Activated T-cell treated with anti-CD3 and anti-CD28 coated beads for 1 hour (primary cell): ENCODE data around the gene BANK1.

Experiments used
- DNase-seq: peaks from one replicate; pipeline ENCODE4 v3.0.0-alpha.2; 2020; ENCODE audit warnings: low read depth

The BANK1 gene, protein sequence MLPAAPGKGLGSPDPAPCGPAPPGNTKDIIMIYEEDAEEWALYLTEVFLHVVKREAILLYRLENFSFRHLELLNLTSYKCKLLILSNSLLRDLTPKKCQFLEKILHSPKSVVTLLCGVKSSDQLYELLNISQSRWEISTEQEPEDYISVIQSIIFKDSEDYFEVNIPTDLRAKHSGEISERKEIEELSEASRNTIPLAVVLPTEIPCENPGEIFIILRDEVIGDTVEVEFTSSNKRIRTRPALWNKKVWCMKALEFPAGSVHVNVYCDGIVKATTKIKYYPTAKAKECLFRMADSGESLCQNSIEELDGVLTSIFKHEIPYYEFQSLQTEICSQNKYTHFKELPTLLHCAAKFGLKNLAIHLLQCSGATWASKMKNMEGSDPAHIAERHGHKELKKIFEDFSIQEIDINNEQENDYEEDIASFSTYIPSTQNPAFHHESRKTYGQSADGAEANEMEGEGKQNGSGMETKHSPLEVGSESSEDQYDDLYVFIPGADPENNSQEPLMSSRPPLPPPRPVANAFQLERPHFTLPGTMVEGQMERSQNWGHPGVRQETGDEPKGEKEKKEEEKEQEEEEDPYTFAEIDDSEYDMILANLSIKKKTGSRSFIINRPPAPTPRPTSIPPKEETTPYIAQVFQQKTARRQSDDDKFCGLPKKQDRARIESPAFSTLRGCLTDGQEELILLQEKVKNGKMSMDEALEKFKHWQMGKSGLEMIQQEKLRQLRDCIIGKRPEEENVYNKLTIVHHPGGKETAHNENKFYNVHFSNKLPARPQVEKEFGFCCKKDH

DNA sequence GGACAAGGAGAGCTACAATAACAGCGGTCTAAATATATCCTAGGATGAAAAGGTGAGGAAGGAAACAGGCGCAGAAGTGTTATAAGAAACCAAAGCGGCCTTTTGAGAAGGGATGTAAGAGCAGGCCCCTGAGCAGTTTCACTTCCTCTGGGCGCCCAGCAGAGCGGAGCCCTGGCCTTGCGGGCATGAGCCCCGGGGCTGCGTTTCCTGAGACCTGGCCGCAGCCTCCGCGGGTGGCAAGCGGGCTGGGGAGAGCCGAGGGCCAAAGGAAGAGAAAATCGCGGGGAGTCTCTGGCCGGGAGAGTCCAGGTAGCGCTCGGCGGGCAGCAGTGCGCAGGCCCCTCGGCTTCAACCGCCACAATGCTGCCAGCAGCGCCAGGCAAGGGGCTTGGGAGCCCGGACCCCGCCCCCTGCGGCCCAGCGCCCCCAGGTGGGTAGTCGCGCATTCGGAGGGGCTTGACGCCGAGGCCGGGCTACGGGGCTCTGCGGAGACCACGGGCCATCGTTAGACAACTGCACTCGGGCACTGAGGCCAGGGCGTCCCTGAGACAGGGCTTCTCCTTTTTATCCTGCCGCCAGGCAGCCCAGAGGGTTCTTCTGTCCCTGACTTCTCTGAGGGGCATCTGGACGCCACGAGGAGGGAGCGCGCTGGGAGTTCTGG, at the start of gene BANK1:
Gene BANK1 (plus strand): TSS at position 210 of the 661 bp plus-strand sequence. CDS start 151 bp downstream, at position 361.
- DNase-seq = peak; percentile 8

DNA sequence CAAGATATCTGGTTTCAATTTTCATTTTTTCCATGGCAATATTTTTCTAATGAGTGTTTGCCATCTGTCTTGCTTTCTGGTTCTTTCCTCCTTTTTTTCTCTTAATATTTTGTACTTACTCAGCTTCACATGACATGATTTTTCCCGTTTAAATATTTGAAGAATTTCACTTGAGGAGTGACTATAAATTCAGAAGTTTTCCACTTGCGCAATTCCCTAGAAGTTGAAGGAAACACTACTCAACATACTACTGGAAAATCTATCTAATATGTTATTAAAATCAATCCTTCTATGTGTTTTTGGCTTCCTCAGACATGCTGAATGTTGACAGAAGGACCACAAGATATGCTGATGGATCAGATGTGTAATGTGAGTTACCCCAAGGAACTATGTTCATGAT, 36.8 kb upstream of the BANK1 start:
- no peak for DNase-seq

DNA sequence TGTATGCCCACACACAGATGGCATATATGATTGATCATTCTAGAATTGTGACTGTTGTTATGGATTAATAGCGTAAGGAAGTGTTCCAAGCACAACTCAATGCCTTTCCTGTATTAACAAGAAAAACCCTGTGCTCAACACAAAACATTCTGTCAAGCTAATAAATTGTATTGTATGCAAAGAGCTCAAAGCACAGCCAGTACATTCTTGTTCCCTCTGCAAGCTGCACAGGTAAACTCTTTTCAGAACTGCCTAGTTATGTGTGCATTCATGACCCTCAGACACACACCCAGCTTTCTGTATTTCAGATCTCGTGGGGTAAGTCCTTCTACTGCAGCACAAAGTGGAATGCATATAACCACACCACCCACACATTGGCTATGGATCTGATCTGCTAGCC, 34.3 kb upstream of the BANK1 start:
- no peak for DNase-seq

DNA sequence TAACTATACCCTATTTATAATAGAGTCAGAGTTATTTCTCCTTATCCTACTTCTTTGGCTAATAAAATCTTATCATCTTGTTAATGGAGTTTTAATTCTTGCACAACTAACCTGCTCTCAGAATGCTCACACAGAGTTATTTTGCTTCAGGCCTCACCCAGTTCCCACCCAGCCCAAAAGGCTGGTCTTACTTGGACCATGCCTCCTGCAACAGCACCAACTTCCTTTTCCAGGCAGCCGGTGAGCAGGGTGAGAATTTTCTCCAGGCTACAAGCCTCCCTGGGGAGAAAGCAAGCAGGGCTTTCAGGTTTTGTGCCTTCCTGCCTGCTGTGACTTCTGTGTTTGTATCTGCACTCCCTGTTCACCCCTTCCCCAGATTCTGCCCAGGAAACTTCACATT, 29.1 kb upstream of the BANK1 start:
- DNase-seq = no peak

DNA sequence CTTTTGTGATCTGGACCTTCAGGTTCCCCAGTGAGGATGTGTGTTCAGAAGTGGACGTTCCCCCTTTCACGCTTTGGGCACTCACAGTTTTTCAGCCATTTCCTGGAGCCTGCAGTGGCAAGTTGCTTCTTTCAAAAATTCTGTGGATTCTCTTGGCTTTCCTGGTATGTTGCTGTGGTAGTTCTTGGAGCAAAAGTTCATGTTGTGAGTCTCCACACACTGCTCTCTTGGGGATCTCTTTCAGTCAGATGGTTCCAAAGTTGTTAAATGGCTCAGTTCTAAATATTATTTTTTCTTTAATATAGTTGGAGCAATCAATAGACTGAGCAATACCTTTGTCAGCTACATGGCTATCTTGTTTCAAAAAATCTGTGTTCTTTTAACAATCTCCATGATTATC, 28.5 kb upstream of the BANK1 start:
- no peak for DNase-seq

DNA sequence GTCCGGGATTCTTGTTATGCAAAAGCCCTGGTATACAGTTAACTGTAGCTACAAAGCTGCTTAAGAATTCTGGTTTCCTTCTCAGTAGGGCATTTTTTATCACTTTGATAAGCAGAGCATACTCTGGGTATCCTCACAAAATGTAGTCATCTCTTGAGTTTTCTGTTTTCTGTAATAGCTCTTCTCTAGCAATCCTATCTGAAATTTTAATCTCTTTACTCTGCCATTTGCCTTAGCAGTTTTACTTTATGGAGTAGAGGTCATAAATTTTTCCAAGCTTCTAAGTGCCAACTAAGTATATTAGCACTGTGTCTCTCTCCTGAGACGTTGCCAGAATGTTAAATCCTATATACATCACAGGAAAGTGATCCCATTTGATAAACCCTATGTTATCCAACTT, 28.0 kb upstream of the BANK1 start:
- no peak for DNase-seq

DNA sequence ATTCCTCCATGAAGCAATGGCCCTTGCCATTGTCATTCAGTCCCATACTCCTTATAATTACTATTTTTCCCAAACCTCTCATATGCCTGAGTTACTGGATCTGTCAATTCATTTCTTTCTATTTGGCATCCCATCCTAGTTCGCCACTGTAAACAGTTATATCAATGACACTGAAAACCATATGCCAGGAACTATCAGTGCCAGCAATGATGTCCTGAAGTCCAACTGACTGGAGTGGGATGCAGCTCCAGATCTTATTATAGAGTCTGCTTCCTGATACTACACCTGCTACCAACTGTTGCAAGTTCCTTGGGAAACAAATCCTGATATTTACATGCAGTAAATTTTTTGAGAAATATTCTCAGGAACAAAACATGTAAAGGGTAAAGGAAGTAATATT, 27.0 kb upstream of the BANK1 start:
- DNase-seq = no peak

DNA sequence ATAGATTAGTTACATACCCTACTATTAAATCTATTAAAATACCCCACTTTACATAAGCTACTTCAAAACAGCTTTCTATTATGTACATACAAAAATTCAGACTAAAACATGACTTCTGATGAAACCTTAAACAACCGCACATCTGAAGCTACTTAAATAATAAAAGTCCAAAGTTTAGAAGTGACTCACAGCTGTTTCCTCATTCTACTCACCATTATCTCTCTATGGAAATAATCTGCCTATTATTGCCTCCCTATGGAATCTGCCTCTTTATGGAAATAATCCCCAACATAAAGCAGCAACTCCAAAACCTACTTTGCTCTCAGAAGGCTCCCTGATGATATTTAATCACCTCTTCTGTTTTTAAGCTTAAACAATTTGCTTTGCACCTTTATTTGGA, 15.7 kb upstream of the BANK1 start:
- no peak for DNase-seq

DNA sequence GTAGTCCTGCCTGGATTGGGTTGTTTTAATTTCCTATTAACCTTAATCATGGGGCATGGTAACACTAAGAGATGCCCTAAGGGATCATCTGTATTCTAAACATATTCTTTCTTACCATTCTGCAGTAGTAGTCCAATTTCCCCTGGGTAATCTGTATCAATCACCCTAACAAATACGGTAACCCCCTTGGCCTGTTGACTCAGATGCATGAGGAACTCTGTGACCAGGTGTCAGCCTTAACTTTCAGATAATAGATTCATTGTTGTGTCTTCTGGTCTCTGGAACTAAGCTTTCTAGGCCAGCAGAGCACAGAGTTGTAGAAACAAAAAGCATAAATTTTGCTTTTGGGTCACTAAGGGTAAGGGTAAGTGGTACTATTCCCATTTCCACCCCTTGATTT, 13.1 kb upstream of the BANK1 start:
- no peak for DNase-seq

DNA sequence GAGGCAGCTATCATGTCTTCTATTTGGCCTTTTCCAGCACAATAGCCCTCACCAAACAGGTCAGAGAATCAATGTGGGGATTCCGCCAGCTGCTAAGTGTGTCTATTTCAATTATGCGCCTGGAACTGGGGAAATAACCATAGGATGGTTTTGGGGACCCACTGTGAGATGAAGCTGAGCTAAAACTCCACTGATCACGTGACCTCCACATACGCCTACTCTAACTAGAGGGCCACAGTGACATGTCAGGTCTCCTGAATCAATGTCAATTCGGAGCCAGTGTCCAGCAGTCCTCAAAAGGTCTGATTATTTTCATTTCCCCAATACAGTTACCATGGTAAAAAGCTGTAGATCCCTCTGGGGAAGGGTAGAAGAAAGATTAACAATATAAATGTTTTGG, 10.2 kb upstream of the BANK1 start:
- no peak for DNase-seq

DNA sequence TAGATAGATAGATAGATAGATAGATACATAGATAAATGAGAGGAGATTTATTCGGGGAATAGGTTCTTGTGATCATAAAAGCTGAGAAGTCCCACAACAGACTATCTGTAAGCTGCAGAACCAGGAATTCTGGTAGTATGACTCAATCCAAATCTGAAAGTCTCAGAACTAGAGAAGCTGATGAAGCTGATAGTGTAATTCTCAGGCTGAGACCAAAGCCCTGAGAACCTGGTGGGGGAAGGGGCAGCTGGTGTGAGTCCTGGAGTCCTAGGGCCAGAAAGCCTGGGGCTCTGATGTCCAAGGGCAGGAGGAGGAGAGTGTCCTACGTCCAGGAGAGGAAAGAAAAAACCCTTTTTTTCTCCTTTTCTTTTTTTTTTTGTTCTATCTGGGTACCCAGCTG, 8.0 kb upstream of the BANK1 start:
- no peak for DNase-seq

DNA sequence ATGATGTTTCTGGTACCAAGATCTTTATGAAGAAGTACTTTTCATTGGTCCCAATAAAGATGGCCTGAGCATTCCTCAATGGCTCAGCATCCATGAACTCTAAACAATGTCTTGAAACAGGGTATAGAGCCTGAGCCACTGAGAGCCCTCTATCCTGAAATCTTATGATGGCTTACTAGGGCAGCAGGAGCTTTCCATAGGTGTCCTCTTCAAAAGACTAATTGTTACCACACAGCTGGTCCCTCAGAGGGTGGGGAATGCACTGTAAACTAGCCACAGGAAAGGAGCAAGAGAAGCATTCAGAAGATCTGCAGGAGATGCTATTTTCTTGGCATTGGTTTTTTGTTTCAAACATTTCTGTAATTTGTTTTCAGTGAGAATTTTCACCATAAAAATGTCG, 5.6 kb upstream of the BANK1 start:
- no peak for DNase-seq

DNA sequence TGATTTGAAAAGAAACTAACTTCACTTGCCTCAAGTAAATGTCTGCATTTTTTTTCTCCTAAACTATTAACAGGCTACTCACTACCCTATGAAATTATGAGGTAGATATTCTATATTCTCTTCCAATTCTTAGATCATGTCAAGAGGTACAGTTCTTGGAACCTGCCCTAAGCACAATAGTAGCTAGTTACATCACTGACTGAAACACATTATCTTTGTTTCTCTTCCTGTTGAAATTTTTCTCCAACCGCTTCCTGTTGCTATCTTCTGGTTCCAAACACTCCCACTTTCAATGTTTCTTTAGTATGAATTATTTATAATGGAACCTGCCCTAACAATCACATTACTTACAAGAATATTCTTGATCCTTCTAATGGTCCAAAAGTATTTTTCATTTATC, 5.0 kb upstream of the BANK1 start:
- DNase-seq = no peak

DNA sequence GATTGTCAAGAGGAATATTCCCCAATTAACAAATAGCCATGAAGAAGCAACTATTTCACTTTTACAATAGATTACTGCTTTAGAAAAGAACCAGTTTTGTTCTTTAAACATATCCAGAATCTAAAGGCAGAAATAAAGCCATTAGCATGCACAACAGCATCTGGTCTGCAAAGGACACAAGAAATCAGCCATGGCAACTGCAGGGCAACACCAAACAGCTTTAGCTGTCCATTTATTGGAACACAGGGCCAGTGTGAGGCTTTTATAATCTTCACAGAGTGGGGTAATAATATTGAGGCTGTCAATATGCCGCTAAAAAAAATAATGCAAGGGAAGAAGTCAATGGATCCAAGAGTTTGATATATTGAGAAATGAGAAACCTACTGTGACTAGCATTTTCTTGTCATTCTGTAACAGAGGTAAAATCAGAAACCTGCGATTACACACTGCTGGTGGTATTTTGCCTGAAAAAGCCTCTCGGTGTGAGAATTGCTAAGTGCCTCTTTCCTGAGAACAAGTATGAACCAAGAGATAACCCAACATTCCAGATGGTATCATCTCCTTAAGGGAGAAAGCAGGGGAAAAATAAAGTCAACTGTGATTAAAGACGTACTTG, 2.7 kb upstream of the BANK1 start:
- no peak for DNase-seq

DNA sequence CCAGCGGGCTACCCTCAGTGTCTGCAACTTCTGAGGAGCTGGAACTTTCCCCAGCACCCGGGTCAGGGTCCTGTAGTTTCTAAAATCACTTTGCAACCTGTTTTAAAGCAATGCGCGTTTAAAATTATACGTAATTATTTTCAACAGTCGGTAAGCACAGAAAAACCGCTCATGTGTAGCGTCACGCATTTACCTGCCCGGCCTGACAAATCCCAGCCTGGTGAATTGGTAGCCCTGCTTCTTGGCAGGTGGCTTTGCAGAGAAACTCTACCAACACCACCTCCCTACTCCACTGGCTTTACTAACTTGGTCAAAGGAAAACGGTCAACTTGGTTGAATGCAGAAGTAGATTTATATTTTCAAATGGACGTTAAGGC, 640 bp downstream of the BANK1 start:
- no peak for DNase-seq

DNA sequence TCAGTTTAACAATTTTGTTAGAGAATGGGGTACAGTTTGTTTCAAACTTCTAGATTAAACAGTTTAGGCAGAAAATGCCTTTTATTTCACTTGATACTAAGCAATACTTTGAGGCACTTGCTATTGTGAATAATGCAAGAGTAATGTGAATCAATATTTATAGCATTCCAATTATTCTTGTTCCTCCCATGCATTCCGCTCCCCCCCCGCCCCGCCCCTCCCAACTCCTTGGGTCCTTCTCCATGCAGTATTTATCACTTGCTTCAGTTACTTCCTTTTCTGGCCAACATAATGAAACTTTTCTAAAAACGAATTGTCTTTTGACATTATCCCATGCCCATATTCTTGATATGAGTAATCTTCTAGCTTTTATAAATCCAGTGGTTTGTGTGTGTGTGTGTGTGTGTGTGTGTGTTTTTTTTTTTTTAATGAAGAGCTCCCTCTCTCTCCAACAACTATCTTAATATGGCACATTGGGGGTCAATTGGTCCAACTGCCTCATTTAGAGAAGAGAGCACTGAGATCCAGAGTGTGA, 1.6 kb downstream of the BANK1 start:
- DNase-seq = no peak

DNA sequence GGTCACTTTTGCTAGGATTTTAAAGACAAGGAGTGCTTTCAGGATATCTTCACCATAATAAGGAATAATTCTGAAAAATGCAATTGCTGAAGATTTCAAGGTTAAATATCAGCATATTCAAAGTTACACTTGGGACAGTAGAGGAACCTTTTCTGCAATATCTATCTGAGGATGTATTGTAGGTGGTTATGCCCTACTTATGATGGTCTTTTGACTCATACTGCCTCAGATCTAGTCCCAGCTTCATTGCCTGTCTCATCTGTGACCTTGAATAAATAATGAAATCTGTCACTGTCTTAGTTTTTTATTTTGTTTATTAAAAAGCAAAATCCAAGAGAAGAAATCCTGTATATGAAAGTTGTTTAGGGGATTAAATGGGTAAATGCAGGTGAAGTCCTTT, 2.9 kb downstream of the BANK1 start:
- DNase-seq = no peak

DNA sequence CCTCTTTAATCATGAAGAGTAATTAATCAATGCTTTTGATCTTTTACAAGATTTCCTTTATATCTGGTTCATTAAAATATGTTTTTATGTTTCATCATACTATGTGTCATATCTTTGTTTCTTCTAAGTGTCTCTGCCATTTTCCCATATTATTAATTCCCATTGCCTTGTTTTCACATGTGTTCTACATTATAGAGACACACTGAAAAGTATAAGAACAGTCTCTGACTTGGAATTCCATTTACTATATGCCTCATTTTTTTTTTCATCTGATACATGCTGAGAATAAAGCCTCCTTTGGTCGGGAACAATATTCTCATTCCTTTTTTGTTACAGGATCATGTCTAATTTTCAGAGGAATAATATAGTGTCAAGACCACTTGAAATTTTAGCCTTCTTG, 4.3 kb downstream of the BANK1 start:
- no peak for DNase-seq

DNA sequence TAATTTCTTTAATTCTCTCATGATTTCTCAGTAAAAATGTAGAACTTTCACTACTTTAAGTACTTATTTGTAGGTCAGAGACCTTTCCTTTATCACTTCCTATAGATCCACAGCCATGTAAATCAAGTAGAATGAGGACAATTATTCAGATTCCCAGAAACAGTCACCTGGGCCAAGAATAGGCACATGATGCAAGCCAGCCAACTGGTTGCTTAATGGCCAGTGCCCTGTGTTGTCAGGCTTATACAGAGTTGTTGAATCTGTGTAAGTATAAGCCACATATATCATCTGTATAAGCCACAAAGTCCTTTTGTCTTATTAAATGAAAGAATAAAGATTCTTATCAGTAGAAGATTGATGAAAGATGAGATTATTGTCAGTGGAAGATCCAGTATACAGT, 5.2 kb downstream of the BANK1 start:
- no peak for DNase-seq

DNA sequence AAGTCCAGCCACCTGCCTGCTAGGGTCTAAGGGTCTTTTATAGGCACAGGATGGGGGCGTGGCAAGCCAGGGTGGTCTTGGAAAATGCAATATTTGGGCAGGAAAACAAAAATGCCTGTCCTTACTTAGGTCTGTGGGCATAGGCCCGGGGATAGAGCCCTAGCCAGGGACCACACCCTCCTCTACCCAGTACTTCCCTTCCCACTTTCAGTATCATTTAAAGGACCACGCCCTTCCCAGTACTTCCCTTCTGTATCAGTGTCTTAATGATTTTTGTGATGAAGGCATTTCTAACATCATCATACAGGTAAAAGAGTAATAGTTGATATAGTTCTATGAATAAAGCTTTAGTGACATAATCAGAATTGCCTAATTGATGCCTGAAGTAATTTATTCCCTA, 11.4 kb downstream of the BANK1 start:
- DNase-seq = no peak

DNA sequence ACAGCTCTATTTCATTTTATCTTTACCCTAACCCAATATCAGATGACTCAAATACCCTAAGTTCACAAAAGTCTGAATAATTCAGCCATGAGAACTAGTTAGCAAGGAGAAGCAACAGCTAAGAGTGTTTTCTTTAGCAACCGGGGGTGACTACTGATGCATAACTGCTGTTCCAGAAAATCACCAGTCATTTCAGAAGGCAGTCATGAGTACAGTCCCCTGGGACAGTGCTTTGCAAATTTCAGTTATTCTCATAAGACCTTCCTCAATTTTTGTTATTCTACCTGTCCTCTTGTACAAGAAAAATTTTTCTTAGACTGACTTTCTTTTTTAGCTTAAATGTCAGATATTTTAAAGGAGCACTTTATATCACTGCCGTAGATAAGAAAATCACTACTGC, 16.4 kb downstream of the BANK1 start:
- DNase-seq = no peak

DNA sequence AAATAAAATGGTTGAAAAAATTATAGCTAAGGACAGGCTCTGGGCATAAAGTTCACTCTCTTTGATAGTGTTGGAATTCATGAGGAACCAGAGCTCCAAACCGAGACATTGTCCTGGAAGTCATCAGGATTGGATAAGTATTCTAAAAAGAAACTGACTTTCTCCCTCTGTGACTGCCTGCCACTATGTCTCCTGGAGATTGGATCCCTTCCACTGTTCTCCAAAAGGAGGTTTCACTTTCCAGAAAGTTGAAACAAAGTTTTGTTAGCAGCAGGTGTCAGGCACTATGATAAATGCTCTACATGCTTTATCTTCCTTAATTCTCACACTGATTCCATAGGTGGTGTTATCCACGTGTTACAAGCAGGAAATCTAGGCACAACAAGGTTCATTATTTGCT, 16.8 kb downstream of the BANK1 start:
- no peak for DNase-seq
